Islet precursor cell (in vitro differentiated cells): ENCODE data around the gene SLC30A2.

Experiments used
- DNase-seq: peaks from one replicate; pipeline ENCODE4 v3.0.0-alpha.2; 2018

The SLC30A2 gene

DNA sequence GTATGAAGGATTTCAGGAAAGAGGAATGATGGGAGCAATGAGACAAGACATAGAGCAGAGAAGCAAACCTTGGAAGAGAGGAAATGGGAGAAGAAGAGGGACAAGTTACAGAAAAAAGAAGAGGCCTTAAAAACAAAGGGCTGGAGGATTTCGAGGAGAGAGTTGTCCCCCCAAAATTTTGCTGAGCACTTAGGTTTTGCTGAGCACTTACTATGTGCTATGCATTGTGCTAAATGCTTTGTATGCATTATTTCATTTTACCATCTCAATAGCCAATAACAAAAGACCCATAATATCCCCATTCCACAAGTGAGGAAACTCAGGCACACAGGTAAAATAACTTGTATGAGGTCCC lies 24.0 kb upstream of the SLC30A2 start:
- no peak for DNase-seq

DNA sequence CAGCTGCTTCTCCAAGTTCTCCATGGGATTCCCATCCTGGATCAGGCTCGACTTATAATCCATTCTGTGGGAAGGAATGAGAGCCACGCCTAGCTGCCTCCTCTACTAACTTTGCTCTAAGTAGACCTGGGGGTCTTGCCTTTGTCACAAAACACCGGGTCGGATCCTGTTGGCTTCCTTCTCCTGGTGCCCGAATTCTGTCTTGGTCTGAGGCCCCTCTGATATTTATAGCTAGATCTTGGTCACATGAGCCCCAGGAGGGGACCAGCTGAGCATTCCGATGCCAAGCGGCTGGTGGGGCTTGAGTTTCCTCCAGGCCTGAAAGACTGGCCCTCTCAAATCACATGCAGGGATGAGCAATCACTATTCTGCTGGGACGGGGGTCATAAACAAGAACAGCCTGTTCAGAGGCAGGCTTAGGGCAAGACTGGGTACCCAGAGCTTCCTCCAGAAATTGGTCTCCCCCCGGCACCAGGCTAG lies 21.6 kb upstream of the SLC30A2 start, which contains the start of gene TRIM63:
TRIM63 (minus strand) TSS at position 199 of the 480 bp plus-strand sequence; CDS start at position 63, 136 bp downstream.
- no peak for DNase-seq

DNA sequence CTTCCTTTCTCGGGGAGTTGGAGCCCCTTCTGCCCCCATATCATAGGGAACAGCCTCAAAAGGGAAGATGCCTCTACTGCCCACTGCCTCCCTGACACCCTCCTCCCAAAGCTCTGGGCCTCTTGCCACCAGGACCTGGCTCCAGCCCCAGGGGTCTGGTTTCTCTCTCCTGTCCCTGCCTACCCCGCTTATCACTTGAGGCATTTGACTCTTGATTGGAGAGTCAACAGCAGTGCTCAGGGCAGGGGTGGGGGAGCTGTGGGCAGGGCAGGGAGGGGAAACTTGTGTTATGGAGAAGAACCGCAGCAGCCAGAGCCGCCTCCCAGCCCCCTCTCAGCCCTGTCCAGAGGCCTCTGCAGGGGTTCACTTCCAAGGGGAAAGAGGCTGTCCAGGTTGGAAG lies 20.9 kb upstream of the SLC30A2 start:
- peak; percentile 80 for DNase-seq

DNA sequence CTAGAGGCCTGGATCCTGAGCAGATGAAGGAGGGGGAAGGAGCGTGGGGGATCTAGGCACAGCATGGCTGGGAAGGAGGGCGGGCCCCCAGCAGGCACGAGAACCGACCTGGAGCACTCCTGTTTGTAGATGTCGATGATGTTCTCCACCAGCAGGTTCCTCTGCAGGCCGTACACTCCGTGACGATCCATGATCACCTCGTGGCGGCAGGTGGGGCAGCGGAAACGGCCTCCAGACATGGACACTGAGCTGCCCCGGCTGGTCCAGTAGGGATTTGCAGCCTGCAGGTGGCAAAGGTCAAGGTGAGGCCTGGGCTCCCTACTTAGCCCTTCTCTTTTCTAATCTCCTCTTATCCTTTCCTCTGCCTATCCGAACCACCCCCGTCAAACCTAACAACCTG lies 20.2 kb upstream of the SLC30A2 start:
- no peak for DNase-seq

DNA sequence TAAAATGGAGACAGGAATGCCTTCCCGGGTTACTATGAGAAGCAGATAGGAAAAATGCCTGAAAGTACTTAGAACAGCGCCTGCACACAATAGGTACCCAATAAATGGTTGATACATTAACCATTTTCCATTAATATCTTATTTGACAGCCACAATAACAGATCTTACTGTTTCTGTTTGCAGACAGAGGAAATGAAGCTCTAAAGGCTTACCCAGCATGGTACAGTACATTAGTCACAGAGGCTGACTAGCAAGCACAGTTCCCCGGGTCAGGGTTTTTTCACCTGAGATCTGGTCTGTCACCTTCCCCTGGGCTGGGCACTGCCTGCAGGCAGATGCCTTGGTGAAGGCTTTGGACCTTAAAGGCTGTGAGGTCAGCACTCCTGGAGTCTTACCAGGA lies 18.6 kb upstream of the SLC30A2 start:
- DNase-seq = no peak

DNA sequence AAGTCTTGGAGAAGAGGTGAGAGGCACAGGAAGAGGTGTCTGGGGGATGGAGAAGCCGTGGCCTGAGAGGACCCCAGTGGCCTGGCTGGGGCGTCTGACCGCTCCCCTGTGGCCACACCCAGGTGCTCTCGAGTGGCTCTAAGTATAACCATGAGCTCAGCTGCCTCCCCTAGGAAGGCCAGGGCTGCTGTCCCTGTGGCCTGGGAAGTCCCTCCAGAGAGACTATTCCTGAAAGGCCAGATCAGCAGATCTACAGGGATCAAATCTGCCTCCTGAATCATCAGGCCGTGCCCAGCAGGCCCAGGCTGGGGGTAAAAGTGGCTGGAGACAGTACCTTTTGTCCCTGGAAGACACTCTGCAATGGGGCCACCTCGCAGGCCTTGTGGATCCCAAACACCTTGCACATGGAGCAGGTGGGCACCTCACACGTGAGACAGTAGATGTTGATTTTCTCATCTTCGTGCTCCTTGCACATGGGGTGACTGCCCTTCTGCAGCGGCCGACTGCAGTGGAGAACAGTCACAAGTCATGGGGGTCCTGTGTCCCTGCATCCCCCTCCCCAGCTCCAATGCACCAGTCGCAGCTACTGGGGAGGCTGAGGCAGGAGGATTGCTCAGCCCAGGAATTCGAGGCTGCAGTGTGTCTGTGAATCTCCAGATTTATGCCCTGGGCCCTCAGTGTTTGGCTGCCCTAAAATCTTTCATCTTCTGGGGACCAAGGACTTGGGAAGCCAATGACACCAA lies 15.1 kb upstream of the SLC30A2 start:
- no peak for DNase-seq

DNA sequence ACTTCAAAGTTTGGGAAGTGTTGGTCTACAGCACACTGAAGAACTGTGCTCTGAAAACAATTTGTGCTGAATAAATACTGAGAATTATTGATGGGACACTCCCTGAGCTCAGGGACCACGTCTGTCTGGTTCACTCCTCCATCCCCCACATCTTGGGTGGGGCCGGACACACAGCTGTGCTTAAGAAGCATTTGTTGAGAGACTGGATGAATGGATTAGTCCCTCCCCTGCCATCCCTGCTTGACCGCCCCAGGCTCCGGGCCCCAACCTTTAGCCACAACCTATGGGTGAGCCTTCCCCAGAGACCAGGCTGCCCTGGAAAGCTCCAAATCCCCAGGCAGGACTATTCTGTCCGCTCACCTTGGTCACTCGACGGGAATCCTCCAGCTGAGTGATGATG lies 14.0 kb upstream of the SLC30A2 start:
- no peak for DNase-seq

DNA sequence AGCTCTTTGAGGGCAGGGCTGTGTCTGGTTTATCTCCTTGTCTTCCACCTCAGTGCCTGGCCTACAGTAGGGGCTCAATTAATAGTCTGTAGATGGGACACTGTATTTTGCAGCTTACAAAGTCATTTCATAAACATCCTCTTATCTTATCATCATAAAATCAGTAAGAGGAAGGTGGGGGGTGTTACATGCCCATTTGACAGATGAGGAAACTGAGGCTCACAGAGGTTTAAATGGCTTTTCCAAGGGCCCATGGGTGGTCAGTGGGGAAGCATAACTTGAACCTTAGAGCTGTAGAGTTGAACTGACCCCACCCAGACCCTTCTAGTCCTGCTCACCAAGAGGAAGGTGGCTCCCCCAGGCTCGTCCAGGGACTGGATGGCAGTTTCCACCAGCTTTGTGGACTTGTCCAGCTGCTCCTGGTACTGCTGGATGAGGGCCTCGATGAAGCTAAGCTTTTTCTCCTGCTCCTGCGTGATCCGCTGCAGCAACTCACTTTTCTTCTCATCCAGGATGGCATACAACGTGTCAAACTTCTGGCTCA lies 12.2 kb upstream of the SLC30A2 start:
- no peak for DNase-seq

DNA sequence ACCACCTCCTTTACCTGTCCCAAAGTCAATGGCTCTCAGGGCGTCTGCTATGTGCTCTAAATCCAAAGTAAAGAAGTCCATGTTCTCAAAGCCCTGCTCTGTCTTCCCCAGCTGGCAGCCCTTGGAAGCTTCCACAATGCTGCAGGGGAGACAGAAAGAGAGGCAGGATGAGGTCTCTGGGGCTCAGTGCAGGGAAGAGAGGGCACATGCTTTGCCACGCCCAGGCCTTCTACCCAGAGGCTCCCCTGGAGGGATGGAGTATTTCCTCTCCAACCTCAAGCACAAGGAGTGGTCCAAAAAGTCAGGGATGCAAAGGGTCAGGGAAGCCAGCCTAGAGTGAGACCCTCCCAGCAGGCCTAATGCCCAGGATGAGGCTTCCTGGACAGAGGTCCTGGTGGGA lies 11.3 kb upstream of the SLC30A2 start:
- DNase-seq = no peak

DNA sequence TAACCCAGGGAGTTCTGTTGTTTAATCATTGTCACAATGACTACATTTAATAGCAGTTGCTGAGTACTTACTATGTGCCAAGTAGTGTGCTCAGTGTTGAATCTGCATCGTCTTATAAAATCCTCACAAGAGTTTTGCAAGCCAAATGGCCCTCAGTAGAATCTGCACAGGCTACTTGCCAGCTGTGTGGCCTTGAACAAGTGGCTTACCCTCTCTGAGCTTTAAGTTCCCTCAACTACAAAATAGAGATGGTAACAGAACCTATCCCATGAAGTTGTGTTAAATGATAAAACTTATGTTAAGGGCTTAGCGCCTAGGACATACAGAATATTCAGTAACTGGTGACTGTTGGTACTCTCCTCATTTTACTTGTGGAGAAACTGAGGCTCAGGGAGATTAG lies 9.1 kb upstream of the SLC30A2 start:
- DNase-seq = no peak

DNA sequence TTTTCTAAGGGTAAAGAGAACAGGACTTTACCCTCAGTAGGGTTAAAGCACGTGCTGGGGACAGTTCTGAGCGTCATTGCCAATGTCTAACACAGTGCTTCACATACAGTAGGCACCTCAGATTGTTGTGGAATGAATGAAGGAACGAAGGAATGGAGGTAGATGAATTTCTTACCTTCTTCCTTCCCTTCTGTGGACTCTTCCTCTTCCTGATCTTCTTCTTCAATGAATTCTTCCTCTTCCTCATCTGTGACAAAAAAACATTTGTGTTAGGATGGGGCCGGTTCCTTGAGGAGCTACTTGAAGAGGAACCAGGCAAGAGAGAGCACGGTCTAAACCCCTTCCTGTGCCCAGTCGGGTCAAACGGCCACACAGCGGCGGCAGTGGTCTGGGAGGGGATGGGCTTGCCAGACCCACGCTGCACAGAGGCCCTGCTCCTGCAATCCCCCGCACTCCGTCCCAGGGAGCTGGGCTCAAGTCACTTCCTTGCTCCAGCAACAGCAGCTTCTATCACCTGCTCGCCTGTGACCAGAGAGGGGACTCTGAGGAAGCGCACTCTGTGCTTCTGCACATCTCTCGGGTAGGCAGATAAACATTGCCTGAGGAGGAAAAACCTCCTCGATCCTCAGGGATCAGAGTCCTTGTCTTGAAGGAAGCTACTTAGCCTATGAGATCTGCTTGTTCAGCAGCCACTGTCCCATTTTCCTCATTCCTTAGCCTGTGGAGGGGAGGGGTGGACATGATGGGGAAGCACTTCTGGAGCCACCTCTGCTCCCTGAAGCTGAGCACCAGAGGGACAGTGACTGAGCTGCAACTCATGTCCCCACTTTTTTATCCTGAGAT lies 8.0 kb upstream of the SLC30A2 start:
- DNase-seq = no peak

DNA sequence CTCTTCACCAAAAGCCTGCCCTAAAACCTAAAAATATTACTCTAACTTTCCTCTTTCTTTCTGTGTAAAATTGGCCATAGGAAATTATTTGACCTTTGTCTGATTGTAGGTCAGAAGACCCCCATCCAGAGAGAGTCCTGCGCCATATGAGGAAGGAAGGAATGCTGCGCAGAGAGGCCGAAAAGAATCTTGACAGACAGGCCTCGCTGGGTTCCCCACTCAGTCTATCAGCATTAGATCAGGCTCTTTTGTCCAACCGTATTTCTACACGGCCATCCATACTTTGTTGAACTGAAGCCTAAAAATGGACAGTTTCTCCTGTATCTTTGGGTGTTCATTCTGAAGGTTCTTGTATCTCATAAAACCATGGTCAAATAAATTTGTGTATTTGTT lies 4.3 kb upstream of the SLC30A2 start:
- DNase-seq = no peak

DNA sequence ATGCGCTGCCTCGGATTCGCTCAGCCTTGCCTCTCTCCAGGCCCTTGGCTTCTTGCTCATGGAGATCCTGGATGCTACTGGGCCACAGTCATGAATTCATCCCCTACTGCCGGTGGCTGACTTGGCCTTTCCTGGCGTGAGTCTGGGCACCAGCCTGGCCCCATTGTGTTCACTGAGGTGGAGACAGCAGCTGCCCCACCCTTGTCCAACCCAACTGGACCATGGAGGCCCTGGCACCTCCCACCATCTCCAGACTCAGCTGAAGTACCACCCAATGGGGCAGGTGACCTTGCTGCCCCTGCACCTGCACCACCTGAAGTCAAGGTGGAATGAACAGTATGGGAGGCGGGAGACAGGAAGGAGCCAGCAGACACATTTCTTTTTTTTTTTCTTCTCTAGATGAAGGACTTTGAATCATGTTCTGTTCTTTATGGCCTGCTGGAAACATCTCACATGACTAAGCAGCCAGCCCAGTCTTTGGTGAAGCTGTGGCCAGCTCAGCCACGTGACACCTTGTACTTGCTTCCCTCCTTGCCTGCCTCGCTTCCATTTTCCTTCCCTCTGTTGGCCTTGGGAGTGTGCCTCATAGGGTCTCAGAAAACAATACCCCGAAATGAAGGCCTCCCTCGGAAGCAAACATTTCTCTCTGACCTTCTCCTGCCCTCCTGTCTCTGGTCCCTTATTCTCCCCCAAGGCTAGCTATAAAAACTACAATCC lies 3.8 kb upstream of the SLC30A2 start:
- no peak for DNase-seq

DNA sequence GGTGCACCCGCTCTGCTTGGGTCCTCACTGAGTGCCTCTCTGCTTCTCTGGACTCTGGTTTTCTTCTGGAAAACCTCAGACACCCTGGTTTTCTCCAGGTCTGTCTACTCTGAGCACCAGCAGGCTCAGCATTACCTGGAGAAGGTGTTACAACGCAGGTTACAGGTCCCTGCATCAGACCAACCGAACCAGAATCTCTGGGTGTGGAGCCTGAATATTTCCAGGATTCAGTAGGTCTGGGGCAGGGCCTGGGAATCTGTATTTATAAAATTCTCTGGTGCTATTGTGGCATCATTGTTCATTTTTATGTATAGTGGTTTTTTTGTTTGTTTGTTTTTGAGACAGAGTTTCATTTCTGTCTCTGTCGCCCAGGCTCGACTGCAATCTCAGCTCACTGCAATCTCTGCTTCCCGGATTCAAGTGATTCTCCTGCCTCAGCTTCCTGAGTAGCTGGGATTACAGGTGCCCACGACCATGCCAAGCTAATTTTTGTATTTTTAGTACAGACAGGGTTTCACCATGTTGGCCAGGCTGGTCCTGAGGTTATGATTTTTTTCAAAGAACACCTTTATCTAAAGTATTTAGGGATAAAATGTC lies 1.5 kb upstream of the SLC30A2 start:
- no peak for DNase-seq

DNA sequence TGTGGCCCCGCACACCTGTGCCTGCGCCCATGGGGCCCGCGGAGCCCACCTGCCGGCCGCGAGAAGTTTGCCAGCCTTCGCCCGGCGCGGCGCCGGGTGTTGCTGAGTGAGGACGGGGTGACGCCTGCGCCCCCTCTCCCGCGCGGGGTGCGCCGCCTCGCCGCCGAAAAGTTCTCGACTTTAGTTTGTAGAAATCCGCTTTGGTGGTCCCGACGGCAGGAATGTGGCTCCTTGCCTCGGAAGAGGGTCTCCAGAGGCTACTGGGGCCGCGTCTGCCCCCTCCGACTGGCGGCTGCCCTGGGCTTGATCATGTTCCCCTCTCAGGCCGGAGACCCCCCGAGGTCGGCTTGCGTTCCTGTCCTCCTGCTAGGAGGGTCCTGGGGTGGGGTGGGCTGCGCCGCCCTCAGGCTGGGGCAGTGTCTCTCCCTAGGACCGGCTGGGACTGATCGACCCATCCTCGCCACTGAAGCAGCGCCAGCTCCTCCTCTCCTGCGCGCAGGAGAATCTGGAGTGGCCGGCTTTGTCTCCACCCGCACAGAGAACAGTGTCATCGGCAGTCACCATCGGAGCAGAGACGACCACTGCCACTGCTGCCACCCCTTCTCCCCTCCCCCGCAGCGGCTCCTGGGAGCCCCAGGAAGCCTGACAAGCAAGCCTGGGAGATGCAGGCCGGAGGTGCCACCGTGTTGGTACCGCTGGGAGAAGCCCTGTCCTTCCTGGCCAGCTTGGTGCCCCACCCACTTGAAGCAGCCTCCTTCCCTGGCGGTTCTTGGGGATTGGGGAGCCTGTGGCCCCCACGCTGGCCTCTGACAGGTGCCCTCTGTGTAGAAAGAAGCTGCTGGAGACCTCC lies 553 bp upstream of the SLC30A2 start:
- no peak for DNase-seq

DNA sequence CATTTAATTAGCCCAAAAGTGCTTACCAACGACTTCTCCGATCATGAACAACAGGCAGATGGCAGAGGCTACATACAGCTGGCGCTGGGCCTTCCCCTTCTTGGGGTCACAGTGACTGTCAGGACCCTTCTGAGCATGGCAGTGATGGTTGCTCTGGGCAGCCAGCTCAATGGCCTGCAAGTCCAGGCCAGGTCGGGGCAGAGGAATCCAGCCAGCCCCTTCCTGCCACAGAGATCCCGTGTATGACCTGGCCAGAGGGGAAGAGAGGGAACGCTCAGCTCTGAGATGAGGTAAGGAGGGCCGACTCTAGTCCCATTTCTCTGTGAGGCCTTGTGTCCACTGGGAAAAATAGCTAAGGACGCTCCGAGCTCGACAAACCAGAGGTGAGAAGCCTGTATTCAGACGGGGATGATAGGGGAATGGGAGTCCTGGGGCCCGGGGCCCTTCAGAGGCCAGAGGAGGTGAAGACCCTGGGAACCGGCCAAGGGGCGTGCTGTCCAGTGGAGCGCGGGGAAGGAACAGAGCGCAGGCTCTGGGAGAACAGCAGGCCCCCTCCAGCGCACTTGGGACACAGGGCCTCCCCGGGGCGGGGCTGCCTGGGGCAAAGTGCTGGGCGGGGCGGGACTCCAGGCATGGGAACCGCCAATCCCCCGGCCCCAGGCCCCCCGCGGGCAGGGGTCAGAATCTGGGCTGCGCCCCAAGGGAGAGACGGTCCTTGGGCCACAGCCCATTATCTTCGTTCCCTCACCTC lies 772 bp downstream of the SLC30A2 start:
- DNase-seq = no peak

DNA sequence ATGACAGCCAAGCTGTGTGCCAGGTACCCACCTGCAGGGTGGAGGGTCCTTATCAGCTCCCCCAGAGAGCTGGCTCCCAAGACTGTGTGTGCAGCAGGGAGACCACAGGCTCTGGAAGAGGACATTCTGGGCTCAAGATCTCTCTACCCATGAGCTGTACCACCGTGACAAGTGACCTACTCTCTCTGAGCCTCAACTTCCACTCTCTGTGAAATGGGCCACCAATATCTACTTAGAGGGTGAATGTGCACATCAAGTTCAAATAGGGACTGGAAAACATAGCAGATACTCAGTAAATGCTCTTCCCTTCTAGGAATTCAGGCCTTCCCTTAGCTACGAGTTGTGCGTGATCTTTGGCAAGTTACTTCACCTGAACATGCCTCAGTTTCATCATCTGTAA lies 1.5 kb downstream of the SLC30A2 start:
- no peak for DNase-seq

DNA sequence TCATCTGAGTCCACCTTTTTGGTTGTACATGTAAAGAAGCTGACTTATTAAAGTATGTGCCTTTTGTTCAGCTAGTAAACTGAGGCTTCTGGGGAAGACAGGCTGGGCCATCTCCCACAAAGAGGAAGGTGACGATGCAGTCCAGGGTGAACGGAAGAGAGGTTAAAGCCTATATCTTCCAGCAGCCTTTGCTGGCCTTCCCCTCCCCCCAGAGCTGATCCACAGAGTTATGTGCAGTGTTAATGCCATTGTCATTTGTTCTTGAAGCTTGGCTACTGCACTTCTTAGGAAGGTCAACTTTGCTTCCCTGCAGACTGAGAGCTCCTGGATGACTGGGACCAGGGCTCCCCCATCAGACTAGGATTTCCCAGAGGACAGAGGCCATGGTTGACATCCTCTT lies 2.2 kb downstream of the SLC30A2 start:
- DNase-seq = no peak

DNA sequence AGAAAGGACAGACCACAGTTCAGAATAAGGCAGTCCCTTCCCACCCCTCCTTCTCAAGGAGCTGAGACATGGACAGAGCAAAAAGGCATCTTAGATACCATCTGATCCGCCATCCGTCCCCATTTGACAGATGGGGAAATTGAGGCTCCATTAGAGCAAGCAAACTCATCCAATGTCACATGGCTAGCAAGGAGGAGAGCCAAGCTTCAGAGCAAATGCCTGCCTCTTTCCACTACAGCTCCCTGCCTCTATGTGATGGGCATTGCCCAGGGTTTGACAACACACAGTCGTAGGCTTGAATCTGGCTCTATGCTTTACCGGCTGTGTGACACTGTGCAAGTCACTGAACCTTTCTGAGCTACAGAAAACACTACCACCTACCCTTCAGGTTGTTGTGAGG lies 3.9 kb downstream of the SLC30A2 start:
- DNase-seq = no peak

DNA sequence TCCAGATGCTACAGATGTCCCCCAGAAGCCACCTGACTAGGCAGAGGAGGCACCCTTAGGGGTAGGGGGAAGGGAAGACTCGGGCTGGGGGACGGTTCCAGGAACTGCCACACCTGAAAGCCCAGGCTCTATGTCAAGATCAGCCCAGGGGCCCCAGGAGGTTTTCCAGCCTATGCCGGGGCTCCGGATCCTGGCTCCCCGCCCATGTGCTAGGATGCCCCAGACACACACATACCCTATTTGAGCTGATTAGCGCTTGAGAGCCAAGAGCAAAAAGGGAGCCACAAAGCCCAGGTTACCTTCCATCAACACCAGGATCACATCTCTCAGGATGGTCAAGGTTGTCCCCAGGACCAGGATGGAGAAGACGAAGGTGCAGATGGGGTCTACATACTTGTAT lies 4.5 kb downstream of the SLC30A2 start:
- DNase-seq = no peak

DNA sequence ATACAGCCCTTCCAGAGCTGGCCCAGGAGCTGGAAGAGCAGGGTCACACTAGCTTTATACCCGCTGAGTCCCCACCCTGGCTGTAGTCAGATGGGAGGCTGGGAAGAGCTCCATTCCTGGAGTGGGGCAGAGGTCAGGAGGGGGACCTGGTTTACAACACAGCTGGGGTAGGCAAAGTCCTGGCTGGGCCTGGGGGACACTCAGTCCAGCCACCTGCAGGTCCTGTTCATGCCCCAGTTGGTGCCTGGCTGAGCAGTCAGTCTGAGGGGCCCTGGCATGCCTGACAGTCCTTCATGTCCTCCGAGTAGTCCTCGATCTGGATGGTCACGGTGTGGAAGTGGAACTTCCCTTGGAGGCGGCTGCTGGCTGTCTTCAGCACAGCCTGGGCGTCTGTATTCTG lies 7.0 kb downstream of the SLC30A2 start:
- no peak for DNase-seq
